SK-N-SH treated with all-trans-retinoic acid at 6 μM for 48 hours (cell line): ENCODE results near the gene WASF1.

Experiments
- CREB5 ChIP-seq: fragments of 250-450 bp; sonication (Bioruptor Pico); IDR thresholded peaks from 2 replicates; pipeline ENCODE4 v1.5.1; 2020; ENCODE audit warnings: low read depth, mild to moderate bottlenecking, moderate library complexity
- ISL1 ChIP-seq: fragments of 250-450 bp; sonication (Bioruptor Pico); IDR thresholded peaks from 2 replicates; pipeline ENCODE4 v2.1.2; 2022; ENCODE audit warnings: mild to moderate bottlenecking, moderate library complexity
- TOX ChIP-seq: fragments of 250-450 bp; sonication (Bioruptor Pico); IDR thresholded peaks from 2 replicates; pipeline ENCODE4 v1.8.0; 2021; ENCODE audit warnings: mild to moderate bottlenecking, moderate library complexity, borderline replicate concordance
- ZC3H10 ChIP-seq: fragments of 250-450 bp; sonication (Bioruptor Pico); IDR thresholded peaks from 2 replicates; pipeline ENCODE4 v1.5.1; 2021; ENCODE audit warnings: mild to moderate bottlenecking, moderate library complexity
- ZFP30 ChIP-seq: fragments of 450-650 bp; formaldehyde crosslinking; IDR thresholded peaks from 2 replicates; pipeline ENCODE4 v1.5.0; 2022; ENCODE audit warnings: mild to moderate bottlenecking, moderate library complexity
- ZNF70 ChIP-seq: fragments of 450-650 bp; formaldehyde crosslinking; IDR thresholded peaks from 2 replicates; pipeline ENCODE4 v1.5.0; 2020; ENCODE audit warnings: mild to moderate bottlenecking, moderate library complexity
- ZNF8 ChIP-seq: fragments of 450-650 bp; formaldehyde crosslinking; IDR thresholded peaks from 2 replicates; pipeline ENCODE4 v1.5.0; 2020; ENCODE audit warnings: mild to moderate bottlenecking, moderate library complexity
- TF ChIP-seq, protein P1 (sequence below): fragments of 250-450 bp; sonication (Bioruptor Pico); IDR thresholded peaks from 2 replicates; pipeline ENCODE4 v1.8.0; 2020; ENCODE audit warnings: mild to moderate bottlenecking, moderate library complexity, borderline replicate concordance

DNA sequence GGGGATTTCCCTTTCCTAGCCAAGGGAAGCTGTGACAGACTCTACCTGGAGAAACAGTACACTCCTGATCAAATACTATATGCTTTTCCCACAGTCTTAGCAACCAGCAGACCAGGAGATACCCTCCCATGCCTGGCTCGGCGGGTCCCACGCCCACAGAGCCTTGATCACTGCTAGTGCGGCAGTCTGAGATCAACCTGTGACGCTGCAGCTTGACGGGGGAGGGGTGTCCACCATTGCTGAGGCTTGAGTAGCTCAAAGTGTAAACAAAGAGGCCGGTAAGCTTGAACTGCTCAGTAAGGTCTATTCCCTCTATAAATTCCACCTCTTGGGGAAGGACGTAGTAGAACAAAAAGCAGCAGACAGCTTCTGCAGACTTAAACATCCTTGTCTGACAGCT, 63.2 kb downstream of the WASF1 start:
- TF ChIP-seq ISL1 (CRISPR knock-in tag), result no peak
- TF ChIP-seq TOX, result no peak
- no peak for TF ChIP-seq ZC3H10 (CRISPR knock-in tag)
- TF ChIP-seq, protein P1, sequence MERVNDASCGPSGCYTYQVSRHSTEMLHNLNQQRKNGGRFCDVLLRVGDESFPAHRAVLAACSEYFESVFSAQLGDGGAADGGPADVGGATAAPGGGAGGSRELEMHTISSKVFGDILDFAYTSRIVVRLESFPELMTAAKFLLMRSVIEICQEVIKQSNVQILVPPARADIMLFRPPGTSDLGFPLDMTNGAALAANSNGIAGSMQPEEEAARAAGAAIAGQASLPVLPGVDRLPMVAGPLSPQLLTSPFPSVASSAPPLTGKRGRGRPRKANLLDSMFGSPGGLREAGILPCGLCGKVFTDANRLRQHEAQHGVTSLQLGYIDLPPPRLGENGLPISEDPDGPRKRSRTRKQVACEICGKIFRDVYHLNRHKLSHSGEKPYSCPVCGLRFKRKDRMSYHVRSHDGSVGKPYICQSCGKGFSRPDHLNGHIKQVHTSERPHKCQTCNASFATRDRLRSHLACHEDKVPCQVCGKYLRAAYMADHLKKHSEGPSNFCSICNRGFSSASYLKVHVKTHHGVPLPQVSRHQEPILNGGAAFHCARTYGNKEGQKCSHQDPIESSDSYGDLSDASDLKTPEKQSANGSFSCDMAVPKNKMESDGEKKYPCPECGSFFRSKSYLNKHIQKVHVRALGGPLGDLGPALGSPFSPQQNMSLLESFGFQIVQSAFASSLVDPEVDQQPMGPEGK, result no peak
- no peak for TF ChIP-seq ZNF8 (CRISPR knock-in tag)
- TF ChIP-seq CREB5 (CRISPR knock-in tag), result no peak
- TF ChIP-seq ZFP30 (CRISPR knock-in tag), result no peak
- no peak for TF ChIP-seq ZNF70 (CRISPR knock-in tag)
